HUDEP-2 (cell line): ENCODE data around the gene PLCXD1.
"Not testable (repeated sequence)": the region's sequence is repeated elsewhere in the genome, so short reads cannot be mapped to it uniquely, and the experiment has no call there.

Experiments
- DNase-seq, 76 experiments: peaks; one replicate each; lab custom pipeline; 2025; ENCODE audit not compliant: unreplicated experiment in 76 of 76; lab: John Stamatoyannopoulos, UW

The PLCXD1 gene, protein sequence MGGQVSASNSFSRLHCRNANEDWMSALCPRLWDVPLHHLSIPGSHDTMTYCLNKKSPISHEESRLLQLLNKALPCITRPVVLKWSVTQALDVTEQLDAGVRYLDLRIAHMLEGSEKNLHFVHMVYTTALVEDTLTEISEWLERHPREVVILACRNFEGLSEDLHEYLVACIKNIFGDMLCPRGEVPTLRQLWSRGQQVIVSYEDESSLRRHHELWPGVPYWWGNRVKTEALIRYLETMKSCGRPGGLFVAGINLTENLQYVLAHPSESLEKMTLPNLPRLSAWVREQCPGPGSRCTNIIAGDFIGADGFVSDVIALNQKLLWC

DNA sequence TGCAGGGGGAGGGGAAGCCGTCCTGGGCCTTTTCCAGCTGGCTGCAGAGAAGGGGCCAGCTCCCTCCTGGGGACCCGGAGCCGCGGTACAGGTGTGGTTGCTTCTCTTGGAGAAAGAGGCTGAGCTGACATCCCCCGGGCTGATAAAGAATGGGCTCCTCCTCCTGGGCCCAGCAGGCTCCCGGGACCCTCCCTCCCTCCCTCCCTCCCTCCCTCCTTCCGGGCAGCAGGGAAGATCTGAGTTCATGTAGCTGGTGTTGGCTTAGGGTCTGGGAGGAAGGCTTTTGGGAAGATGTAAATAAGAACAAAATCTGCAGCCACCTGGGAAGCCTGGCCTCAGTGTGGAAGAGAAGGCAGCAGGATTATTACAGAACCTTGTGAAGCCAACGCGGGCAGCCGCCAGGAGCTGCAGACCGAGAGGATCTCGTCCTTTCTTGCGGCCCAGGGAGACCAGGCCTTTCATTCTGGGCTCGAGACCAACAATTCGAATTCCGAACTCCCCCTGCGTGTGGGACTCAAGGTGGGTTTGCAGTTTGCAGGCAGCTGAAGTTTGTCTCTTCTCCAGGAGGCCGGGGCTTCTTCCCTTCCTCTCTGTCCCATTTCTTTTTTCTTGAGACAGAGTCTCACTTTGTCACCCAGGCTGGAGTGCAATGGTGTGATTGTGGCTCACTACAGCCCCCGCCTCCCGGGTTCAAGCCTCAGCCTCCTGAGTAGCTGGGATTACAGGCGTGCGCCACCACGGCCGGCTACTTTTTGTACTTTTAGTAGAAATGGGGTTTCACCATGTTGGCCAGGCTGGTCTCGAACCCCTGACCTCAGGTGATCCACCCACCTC lies at the start of gene PLCXD1:
Gene PLCXD1 (plus strand): TSS at position 216 of the 834 bp plus-strand sequence. CDS start 2,807 bp downstream, outside the sequence.
- DNase-seq = no peak

- not testable (repeated sequence) for DNase-seq
Measured at GRCh38 chrX:231637-232277, 49.4 kb upstream of the PLCXD1 start.

- DNase-seq = not testable (repeated sequence)
Measured at GRCh38 chrX:232278-232655, 48.9 kb upstream of the PLCXD1 start.

DNA sequence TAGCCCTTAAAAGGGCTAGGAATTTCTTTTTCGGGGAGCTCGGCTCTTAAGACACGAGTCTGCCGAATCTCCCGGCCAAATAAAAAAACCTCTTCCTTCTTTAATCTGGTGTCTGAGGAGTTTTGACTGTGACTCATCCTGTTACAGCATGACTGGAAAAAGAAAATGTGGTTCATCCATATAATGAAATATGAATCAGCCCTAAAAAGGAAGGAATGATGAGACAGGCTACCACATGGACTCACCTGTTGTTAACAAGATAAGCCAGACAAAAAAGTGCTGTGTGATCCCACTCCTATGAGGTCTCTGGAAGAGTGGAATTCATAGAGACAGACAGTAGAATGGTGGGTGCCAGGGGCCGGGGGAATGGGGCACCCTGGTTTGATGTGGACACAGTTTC lies 45.0 kb upstream of the PLCXD1 start:
- not testable (repeated sequence) for DNase-seq

GRCh38 chrX:250965-251364 lies 30.2 kb upstream of the PLCXD1 start:
- no peak for DNase-seq

DNA sequence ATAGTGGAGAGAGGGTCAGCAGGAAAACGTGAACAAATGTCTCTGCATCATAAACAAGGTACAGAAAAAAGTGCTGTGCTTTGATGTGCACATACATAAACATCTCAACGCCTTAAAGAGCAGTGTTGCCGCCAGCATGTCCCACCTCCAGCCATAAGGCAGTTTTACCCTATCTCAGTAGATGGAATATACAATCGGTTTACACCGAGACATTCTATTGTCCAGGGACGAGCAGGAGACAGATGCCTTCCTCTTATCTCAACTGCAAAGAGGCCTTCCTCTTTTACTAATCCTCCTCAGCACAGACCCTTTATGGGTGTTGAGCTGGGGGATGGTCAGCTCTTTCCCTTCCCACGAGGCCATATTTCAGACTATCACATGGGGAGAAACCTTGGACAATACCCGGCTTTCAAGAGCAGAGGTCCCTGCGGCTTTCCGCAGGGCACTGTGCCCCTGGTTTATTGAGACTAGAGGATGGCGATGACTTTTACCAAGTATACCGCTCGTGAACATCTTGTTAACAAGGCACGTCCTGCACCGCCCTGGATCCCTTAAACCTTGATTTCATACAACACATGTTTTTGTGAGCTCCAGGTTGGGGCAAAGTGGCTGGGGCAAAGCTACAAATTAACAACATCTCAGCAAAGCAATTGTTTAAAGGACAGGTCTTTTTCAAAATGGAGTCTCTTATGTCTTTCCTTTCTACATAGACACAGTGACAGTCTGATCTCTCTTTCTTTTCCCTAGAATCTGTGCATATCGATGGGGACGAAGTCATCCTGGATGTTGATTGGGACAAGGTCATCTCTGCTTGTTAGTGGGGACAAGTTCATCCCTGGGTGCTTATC lies 29.6 kb upstream of the PLCXD1 start:
- DNase-seq = not testable (repeated sequence)

DNA sequence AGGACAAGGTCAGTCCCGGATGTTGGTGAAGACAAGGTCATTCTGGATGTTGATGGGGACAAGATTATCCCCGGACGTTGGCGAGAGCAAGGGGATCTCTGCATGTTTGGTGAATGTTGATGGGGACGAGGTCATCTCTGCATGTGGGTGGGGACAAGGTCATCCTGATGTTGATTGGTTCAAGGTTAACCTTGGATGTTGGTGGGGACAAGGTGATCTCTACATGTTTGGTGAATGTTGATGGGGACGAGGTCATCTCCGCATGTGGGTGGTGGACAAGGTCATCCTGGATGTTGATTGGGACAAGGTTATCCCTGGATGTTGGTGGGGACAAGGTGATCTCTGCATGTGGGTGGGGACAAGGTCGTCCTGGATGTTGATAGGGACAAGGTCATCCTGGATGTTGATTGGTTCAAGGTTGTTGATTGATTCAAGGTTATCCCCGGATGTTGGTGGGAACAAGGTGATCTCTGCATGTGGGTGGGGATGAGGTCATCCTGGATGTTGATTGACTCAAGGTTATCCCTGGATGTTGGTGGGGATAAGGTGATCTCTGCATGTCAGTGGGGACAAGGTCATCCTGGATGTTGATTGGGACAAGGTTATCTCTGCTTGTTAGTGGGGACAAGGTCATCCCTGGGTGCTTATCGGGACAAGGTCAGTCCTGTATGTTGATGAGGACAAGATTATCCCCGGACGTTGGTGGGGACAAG lies 28.8 kb upstream of the PLCXD1 start:
- no peak for DNase-seq

DNA sequence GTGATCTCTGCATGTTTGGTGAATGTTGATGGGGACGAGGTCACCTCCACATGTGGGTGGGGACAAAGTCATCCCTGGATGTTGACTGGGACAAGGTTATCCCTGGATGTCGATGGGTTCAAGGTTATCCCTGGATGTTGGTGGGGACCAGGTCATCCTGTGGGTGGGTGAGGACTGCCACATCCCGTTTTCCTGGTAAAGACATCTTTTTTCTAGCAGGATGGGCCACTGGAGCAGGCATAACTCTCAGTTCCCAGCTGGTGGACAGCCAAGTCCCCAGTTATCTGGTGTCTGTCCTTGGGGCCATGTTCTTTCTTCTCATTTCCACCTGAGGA lies 28.3 kb upstream of the PLCXD1 start:
- no peak for DNase-seq

- no peak for DNase-seq
Measured at GRCh38 chrX:253451-254297, 27.5 kb upstream of the PLCXD1 start.

DNA sequence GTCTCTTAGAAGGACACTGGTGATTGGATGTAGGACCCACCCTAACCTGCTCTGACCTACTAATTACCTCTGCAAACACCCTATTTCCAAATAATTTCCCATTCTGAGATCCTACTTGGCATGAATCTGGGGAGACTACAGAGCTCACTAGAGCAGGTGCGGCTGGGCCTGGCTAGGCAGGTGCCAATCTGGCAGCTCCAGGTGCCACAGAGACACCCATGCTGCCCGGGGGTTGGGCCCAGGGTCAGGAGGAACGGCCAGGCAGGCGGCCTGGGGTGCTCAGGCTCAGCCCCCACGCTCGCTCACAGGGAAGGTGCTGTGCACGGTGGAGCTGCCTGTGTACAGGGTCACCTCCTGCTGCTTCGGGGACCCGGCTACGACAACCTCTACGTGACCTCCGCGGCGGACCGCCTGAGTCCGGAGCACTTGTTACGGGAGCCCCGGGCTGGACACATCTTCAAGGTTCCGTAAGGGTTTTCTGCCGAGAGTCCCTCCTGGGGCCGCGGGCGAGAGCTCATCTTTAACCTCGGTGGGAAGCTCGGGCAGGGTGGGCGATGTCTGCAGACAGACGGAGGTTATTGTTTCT lies 26.5 kb upstream of the PLCXD1 start:
- DNase-seq = no peak

GRCh38 chrX:255923-256331 lies 25.3 kb upstream of the PLCXD1 start:
- DNase-seq = no peak

GRCh38 chrX:257054-257453 lies 24.1 kb upstream of the PLCXD1 start:
- not testable (repeated sequence) for DNase-seq

GRCh38 chrX:257681-258289 lies 23.4 kb upstream of the PLCXD1 start:
- no peak for DNase-seq

DNA sequence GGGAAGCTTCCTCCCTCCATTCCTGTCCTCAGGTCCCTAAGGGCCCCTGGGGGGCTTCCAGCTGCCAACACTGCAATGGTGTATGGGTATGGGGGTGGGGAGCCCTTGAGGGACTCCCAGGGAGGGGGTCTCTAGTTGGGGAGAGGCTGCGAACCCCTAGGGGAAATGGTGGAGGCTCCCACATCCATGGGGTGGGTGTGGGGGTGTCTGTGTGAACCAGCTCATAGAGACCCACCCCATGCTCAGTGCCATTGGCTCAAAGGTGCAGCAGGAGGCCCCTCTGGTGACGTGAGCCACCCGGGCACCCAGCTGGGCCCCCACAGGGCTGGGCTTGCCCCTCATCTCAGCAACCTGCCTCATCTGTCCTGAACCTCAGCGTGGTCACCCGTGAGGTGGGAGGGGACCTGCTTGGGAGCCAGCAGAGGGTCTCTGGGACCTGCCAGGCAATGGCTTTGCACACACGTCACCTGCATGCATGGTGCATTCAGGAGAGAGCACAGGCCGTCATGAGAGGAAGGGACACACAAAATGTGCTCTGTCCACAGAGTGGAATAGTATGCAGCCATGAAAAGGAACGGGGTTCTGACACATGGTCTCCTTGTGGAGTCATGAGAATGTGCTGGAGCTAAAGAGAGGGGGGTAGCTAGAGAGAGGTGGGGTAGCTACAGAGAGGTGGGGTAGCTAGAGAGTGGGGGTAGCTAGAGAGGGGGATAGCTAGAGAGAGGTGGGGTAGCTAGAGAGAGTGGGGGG lies 22.7 kb upstream of the PLCXD1 start:
- no peak for DNase-seq

- DNase-seq = no peak
Measured at GRCh38 chrX:259692-260355, 21.4 kb upstream of the PLCXD1 start.

DNA sequence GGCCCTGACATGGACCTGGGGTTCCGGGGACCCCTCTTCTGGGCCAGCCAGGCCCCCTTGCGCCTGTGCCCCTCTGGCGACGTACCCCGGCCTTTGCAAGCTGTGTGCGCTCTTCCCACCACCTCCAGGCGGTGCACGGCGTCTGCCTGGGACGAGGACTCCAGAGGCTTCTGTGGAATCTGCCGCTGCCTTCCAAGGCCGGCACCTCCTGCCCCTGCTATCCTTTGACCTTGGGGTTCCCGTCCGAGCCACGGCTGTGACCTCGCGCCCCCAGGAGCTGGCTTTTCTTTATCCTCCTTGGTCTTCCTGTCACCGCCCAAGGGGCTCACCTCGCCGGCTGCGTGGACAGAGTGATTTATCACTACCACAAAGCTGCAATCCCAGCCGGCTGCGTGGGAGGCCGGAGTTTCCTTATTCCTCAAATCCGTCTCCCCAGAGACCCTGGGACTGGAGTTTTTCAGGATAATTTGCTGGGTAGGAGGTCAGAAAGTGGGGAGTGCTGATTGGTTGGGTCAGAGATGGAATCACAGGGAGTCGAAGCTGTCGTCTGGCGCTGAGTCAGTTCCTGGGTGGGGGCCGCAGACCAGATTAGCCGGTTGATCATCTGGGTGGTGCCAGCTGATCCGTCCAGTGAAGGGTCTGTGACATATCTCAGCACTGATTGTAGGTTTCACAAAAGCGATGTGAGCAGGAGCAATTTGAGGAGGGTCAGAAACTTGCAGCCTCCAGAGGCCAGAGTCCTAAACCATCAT lies 19.8 kb upstream of the PLCXD1 start:
- DNase-seq = no peak
